GM12878 (cell line): ENCODE measurements around the gene GATAD2B.

Experiments
- CHD4 ChIP-seq: fragments of 200-600 bp; sonication (generic); IDR thresholded peaks from 2 replicates; pipeline ENCODE4 v1.6.1; 2016; ENCODE audit warnings: mild to moderate bottlenecking
- EZH2 ChIP-seq: IDR thresholded peaks from 2 replicates; pipeline ENCODE4 v1.6.1; 2012; ENCODE audit warnings: low read depth, mild to moderate bottlenecking, control low read depth, inconsistent platforms, low read length, borderline replicate concordance; ENCODE audit not compliant: control insufficient read depth
- MYC ChIP-seq: IDR thresholded peaks from 2 replicates; pipeline ENCODE4 v1.6.1; 2011; ENCODE audit warnings: mild to moderate bottlenecking, low read length, moderate library complexity, inconsistent platforms; ENCODE audit not compliant: insufficient read depth, insufficient replicate concordance, insufficient read length, severe bottlenecking
- SMARCA5 ChIP-seq: fragments of 450-650 bp; IDR thresholded peaks from 2 replicates; pipeline ENCODE4 v1.6.1; 2017; ENCODE audit warnings: mild to moderate bottlenecking
- SMC3 ChIP-seq: IDR thresholded peaks from 2 replicates; pipeline ENCODE4 v1.6.1; 2011; ENCODE audit warnings: low read length, improper control_type of control experiment, borderline replicate concordance
- SPI1 ChIP-seq: IDR thresholded peaks from 2 replicates; pipeline ENCODE4 v1.6.1; 2011; ENCODE audit warnings: low read depth, mild to moderate bottlenecking, low read length, moderate library complexity, borderline replicate concordance; ENCODE audit not compliant: insufficient read depth
- TAF1 ChIP-seq: IDR thresholded peaks from 2 replicates; pipeline ENCODE4 v1.6.1; 2011; ENCODE audit warnings: mild to moderate bottlenecking, low read depth, low read length, borderline replicate concordance
- YBX1 ChIP-seq: fragments of 450-650 bp; IDR thresholded peaks from 2 replicates; pipeline ENCODE4 v1.6.1; 2016; ENCODE audit warnings: antibody characterized with exemption
- YY1 ChIP-seq: IDR thresholded peaks from 2 replicates; pipeline ENCODE4 v1.6.1; 2011; ENCODE audit warnings: low read depth, mild to moderate bottlenecking, low read length
- TF ChIP-seq, protein P1 (sequence below): IDR thresholded peaks from 2 replicates; pipeline ENCODE4 v1.6.1; 2012; ENCODE audit warnings: low read depth, low read length, improper control_type of control experiment
- TF ChIP-seq, protein P2 (sequence below), 3 experiments: IDR thresholded peaks in 2 of 3; conservative IDR thresholded peaks in 1 of 3; 2 replicates each; pipeline ENCODE4 v1.5.1; 2011; ENCODE audit warnings: low read depth in 3 of 3, low read length in 3 of 3, mild to moderate bottlenecking in 3 of 3, control low read depth in 2 of 3, moderate library complexity in 2 of 3, inconsistent platforms in 1 of 3, mixed read lengths in 1 of 3; ENCODE audit not compliant: control insufficient read depth in 2 of 3, insufficient read depth in 1 of 3; ENCODE audit errors: extremely low read depth in 1 of 3
- TF ChIP-seq, protein P3 (sequence below): IDR thresholded peaks from 2 replicates; pipeline ENCODE4 v1.6.1; 2011; ENCODE audit warnings: low read depth, low read length, improper control_type of control experiment, borderline replicate concordance

DNA sequence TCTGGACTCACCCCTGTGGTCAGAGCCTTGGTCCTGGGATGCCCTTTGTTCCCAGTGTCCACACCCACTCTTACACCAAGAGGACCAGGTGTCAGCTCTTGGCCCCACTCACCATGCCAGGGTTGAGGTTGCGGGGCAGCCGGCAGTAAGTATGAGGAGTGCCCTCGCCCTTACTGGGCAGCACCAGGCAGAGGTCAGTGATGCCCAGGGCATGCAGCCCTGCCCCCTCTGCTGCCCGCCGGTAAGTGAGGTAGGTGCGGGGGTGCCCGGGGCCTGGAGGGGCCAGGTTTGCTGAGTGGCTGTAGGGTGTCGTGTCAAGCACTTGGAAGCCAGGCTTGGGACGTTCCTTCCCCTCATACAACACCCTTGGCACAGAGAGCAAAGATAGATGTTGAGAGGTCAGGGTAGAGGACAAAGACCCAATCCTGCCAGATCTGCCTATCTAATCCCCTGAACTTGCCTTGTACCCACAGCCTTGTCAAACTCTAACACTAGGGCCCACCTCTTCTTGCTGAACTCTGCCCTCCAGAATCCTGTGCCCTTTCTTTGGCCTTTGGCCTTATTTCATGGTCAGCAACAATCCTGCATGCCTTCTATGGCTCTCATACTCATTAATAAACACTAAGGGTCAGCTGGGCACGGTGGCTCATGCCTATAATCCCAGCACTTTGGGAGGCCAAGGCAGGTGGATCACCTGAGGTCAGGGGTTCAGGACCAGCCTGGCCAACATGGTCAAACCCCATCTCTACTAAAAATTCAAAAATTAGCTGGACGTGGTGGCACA lies 20.2 kb upstream of the GATAD2B start:
- TF ChIP-seq YY1, result no peak
- TF ChIP-seq CHD4, result no peak
- TF ChIP-seq SMC3, result no peak
- TF ChIP-seq, protein P1, sequence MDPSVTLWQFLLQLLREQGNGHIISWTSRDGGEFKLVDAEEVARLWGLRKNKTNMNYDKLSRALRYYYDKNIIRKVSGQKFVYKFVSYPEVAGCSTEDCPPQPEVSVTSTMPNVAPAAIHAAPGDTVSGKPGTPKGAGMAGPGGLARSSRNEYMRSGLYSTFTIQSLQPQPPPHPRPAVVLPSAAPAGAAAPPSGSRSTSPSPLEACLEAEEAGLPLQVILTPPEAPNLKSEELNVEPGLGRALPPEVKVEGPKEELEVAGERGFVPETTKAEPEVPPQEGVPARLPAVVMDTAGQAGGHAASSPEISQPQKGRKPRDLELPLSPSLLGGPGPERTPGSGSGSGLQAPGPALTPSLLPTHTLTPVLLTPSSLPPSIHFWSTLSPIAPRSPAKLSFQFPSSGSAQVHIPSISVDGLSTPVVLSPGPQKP, result no peak
- no peak for TF ChIP-seq YBX1
- no peak for TF ChIP-seq MYC
- TF ChIP-seq, protein P2, sequence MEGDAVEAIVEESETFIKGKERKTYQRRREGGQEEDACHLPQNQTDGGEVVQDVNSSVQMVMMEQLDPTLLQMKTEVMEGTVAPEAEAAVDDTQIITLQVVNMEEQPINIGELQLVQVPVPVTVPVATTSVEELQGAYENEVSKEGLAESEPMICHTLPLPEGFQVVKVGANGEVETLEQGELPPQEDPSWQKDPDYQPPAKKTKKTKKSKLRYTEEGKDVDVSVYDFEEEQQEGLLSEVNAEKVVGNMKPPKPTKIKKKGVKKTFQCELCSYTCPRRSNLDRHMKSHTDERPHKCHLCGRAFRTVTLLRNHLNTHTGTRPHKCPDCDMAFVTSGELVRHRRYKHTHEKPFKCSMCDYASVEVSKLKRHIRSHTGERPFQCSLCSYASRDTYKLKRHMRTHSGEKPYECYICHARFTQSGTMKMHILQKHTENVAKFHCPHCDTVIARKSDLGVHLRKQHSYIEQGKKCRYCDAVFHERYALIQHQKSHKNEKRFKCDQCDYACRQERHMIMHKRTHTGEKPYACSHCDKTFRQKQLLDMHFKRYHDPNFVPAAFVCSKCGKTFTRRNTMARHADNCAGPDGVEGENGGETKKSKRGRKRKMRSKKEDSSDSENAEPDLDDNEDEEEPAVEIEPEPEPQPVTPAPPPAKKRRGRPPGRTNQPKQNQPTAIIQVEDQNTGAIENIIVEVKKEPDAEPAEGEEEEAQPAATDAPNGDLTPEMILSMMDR (IDR thresholded peaks at IDR 0.05 in 2 of 3, conservative IDR thresholded peaks at IDR 0.05 in 1 of 3; ENCODE audit: control insufficient read depth in 2 of 3, extremely low read depth in 1 of 3, insufficient read depth in 1 of 3, low read depth in 3 of 3, low read length in 3 of 3), result no peak
- no peak for TF ChIP-seq SPI1
- no peak for TF ChIP-seq EZH2
- TF ChIP-seq, protein P3, sequence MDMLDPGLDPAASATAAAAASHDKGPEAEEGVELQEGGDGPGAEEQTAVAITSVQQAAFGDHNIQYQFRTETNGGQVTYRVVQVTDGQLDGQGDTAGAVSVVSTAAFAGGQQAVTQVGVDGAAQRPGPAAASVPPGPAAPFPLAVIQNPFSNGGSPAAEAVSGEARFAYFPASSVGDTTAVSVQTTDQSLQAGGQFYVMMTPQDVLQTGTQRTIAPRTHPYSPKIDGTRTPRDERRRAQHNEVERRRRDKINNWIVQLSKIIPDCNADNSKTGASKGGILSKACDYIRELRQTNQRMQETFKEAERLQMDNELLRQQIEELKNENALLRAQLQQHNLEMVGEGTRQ, result no peak
- no peak for TF ChIP-seq SMARCA5
- TF ChIP-seq TAF1, result no peak
